GM12891 (cell line): ENCODE measurements around the gene ZNF77.

ENCODE experiments used
- DNase-seq: peaks from one replicate; pipeline ENCODE4 v3.0.0; 2011; ENCODE audit warnings: low spot score; ENCODE audit not compliant: insufficient read length
- FAIRE-seq: peaks from 2 replicates; lab custom pipeline; 2011; peaks lifted over from hg19 to GRCh38; lab: Jason Lieb, UNC
- PAX5 ChIP-seq: IDR thresholded peaks from 2 replicates; pipeline ENCODE4 v1.6.1; 2011; ENCODE audit warnings: low read length, moderate library complexity, mild to moderate bottlenecking; ENCODE audit not compliant: insufficient read depth, severe bottlenecking
- POLR2A ChIP-seq: IDR thresholded peaks from 2 replicates; pipeline ENCODE4 v1.6.1; 2011; ENCODE audit warnings: low read depth, low read length, control low read depth
- POLR2AphosphoS5 ChIP-seq: IDR thresholded peaks from 2 replicates; pipeline ENCODE4 v1.6.1; 2011; ENCODE audit warnings: low read depth, low read length, control low read depth
- POU2F2 ChIP-seq: IDR thresholded peaks from 2 replicates; pipeline ENCODE4 v1.6.1; 2011; ENCODE audit warnings: low read depth, mild to moderate bottlenecking, control low read depth, low read length, moderate library complexity
- SPI1 ChIP-seq: IDR thresholded peaks from 2 replicates; pipeline ENCODE4 v1.6.1; 2011; ENCODE audit warnings: low read depth, low read length, control low read depth
- TAF1 ChIP-seq: IDR thresholded peaks from 2 replicates; pipeline ENCODE4 v1.6.1; 2011; ENCODE audit warnings: low read depth, low read length, control low read depth

Gene ZNF77

DNA sequence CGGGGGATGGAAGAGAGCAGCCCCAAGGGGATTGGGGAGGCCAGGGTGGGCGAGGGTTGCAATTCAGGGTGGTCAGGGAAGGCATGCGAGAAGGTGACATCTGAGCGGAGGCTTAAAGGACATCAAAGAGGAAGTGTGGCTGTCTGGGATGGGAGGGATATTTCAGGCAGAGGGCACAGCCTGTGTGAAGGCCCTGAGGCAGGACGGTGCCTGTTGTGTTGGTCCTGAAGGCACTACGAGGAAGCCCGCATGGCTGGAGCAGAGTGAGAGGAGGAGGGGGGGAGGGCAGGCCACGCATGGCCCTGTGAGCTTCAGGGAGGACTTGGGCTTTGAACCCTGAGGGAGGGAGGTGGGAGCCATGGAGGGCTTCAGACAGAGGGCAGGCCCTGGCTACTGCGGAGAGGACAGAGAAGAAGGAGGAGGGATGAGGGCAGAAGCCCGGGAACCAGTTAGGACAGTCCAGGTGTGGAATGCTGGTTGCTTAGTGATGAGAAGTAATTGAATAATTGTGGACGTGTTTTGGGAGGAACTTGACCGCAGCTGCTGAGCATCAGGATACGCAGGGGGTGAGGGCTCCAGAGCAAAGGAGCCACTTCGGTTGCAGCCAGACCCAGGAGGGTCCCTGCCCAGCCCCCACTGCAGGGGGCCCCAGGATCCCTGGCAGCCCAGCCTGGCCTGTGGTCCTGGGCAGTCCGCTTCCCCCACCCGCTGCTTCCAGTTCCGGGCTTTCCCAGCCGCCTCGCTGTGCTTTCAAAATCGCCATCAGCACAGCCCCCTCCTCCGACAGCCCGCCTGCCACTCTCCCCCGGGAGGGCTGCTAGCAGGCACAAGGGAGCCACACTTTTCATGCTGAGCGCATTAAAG is 38.8 kb upstream of the ZNF77 start:
- FAIRE-seq (peak; percentile 28), DNase-seq (no peak)
- TF ChIP-seq TAF1 (no peak), SPI1 (peak; percentile 55; the same call in 1 of the 2 replicates)

DNA sequence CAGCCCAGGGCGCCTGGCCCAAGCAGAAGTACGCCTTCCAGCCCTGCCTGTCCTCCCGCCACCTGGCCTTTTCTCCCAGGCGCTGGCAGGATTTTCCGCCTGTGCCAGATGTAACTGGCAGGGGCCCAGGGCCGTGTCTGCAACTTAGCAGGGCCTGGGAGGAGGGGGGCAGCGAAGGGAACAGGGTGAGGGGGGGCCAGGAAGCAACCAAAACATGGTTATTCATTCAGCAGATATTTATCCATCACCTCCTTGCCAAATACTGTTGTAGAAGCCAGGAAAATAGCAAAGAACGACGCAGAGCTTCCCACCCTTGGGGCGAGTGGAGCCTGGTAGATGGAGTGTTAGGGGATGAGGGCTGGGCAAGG is 38.2 kb upstream of the ZNF77 start:
- FAIRE-seq (no peak), DNase-seq (no peak)
- TF ChIP-seq POU2F2: no peak
- no peak for TF ChIP-seq TAF1
- TF ChIP-seq POLR2AphosphoS5: no peak
- TF ChIP-seq PAX5: no peak
- TF ChIP-seq SPI1: no peak
- no peak for TF ChIP-seq POLR2A

DNA sequence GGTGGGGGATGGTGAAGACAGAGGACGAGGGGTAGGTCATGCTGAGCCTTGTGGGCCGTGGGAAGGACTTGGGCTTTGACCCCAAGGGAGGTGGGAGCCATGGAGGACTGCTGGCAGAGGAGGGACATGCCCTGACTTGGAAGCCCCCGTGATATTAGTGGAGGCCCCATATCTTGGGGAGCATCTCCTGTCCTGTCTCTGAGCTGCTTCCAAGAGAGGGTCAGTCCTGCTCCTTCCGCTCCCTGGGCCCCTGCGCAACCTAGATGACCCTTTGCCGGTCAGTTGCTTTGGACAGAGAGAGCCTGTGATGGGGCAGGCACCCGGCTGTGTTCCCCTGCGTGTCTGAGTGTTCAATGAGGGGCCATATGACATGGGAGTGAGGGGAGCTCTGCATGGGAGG is 37.8 kb upstream of the ZNF77 start:
- FAIRE-seq: no peak
- no peak for TF ChIP-seq TAF1
- no peak for TF ChIP-seq POLR2AphosphoS5
- no peak for TF ChIP-seq POLR2A
- no peak for TF ChIP-seq SPI1
- no peak for TF ChIP-seq PAX5
- TF ChIP-seq POU2F2: no peak
- no peak for DNase-seq

DNA sequence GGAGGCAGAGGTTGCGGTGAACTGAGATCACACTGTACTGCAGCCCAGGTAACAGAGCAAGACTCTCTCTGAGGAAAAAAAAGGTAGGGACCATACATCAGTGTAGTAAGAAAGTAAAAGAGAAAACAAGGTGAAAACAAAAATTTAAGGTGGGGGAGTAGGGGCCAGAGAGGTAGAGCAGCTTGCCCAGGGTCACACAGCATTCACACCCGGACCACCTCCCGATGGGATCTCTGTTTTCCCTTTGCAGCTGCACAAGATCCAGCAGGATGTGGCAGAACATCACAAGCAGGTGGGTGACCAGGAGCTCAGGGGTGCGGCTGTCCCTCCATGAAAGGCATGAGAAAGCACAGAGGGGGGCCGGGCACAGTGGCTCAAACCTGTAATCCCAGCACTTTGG is 37.1 kb upstream of the ZNF77 start:
- FAIRE-seq: no peak
- TF ChIP-seq SPI1 (no peak), POLR2A (no peak)

DNA sequence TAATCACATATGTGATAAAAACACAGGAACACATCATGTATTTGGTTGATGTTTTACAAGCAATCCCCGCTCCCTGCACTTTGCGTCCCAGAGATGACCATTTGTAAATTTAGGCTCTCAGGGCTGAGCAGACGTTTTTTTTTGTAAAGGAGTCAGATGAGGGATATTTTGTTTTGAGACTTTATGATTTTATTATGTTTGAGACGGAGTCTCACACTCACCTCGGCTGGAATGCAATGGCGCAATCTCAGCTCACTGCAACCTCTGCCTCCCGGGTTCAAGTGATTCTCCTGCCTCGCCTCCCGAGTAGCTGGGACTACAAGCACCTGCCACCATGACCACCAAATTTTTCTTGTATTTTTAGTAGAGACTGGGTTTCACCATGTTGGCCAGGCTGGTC is 34.0 kb upstream of the ZNF77 start:
- DNase-seq (no peak), FAIRE-seq (no peak)
- TF ChIP-seq PAX5 (no peak), POLR2A (no peak), SPI1 (no peak), POU2F2 (no peak), POLR2AphosphoS5 (no peak), TAF1 (no peak)

More for the DNA sequence above, 37.1 kb upstream of the ZNF77 start:
- no peak for DNase-seq

DNA sequence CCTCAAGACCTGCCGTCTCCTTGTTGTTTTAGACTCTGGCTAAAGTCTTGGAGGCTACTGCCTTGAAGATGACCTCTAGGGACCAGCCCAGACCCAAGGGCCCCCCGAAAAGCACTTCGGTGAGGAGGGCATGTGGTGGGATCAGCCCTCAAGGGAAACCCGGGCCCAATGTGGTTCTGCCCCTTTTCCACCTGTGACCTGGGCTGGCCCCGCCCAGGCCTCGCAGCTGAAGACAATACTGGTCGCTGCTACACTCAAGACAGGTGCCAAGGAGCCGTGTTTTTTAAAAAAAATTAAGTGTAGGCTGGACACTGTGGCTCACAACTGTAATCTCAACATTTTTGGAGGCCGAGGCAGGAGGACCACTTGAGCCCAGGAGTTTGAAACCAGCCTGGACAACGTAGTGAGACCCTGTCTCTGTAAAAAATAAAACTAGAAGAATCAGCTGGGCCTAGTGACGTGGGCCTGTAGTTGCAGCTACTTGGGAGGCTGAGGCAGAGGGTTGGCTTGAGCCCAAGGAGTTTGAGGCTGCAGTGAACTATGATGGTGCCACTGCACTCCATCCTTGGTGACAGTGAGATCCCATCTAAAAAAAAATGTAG is 33.5 kb upstream of the ZNF77 start:
- DNase-seq: no peak
- no peak for FAIRE-seq
- TF ChIP-seq SPI1 (no peak), POLR2AphosphoS5 (no peak), TAF1 (no peak), POU2F2 (no peak), POLR2A (no peak), PAX5 (no peak)

DNA sequence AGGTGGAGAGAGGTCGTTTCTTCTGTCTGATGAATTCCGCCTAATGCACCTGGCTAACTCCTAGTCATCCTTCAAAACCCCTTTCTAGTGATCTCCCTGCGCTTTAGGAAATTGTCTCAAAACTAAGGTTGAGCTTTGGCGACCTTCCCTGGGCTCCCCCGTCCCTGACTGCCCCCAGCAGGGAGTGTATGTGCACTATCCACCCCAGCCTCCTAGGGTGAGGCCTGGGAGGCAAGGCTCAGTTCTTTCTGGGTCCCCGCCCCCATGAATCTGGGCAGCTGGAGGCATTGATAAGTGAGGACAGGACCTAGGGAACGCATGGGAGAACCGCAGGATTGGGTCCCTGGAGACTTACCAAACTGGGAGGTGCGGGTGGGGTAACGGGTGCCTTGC is 33.0 kb upstream of the ZNF77 start:
- FAIRE-seq (no peak), DNase-seq (no peak)
- TF ChIP-seq TAF1: no peak
- TF ChIP-seq POLR2AphosphoS5: no peak
- no peak for TF ChIP-seq SPI1
- TF ChIP-seq PAX5: no peak
- no peak for TF ChIP-seq POLR2A
- TF ChIP-seq POU2F2: no peak

DNA sequence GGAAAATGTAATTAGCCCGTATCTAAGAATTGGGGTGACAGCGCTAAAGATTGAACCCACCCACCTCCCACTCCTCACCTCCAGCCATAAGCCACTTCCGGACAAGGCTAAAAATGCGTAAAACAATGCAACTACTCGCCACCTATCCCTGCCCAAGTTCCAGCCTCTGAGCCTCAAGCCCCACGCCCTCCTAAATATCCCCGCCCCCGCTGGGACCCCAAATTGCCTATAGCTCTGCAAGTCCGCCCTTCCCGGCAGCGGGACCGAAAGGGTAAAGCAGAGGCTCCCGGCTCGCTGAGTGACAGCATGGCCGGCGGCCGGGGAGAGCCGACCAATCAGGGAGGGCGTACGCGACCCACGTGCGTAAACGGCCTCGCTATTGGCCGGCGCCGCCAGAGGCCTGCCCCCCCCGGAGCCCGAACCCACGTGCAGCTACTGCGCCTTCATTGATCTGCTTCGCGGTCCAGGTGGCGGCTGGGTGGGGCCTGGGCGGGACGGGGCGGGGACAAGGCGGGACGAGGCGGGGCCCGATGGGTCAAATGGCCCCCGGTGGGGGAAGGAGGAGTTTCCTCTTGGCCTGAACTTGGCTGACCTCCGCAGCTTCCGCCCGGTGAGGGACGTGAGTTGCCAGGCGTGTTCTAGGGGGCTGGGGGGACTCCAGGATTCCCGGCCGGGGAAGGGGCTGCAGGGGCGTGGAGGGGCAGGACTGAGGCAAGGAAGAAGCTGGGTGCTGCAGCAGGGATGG is 32.4 kb upstream of the ZNF77 start, which contains the start of gene TLE6:
TSS of gene TLE6 (plus strand) at position 564 of the 745 bp plus-strand sequence. CDS start 670 bp downstream, outside the sequence.
- DNase-seq: peak; percentile 98
- peak; percentile 99 for FAIRE-seq
- TF ChIP-seq TAF1: no peak
- TF ChIP-seq POLR2AphosphoS5: 0 out of 2 replicates have a peak, but pooled peaks have one; percentile 33
- TF ChIP-seq PAX5: no peak
- TF ChIP-seq POLR2A: 0 out of 2 replicates have a peak, but pooled peaks have one; percentile 24
- TF ChIP-seq POU2F2: no peak

DNA sequence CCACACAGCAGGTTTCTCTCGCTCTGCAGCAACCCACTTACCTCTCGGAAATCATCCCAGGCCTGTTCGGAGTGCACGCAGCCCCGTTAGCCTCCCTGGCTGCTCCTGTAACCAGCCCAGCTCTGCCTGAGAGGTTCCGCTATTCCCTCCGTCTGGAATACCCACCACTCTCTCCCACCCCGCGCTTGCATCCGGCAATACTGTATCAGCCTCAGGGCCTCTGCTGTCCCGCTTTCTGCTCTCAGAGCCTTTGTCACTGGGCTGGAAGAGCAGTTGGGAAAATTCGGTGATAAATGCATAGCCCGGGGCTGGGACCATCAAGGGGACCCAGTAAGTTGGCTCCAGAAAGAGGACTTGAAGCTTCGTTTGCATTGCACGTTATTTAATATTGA is 31.8 kb upstream of the ZNF77 start:
- DNase-seq: no peak
- no peak for TF ChIP-seq TAF1
- FAIRE-seq: no peak
